ENCODE measurements around the gene SLC1A3.
A peak's percentile ranks its signal among the peaks of the same experiment; 100 is the strongest.
"Not testable (repeated sequence)": the region's sequence is repeated elsewhere in the genome, so short reads cannot be mapped to it uniquely, and the experiment has no call there.

Gene SLC1A3

GRCh38 chr5:36587354-36587753 lies 19.1 kb upstream of the SLC1A3 start:
- Histone ChIP-seq H3K9me3 (no peaks in the 10 kb centered on the region), H3K4me3 (no peak overlapping the region), H3K27me3 (ENCODE audit: low read depth) (peaks cover 5% of the 10 kb centered on the region; the same call in 1 of the 2 replicates), H3K36me3 (replicated peaks) (no peaks in the 10 kb centered on the region), H3K4me1 (no peaks in the 10 kb centered on the region)
- in situ Hi-C loops (cut with MboI; ENCODE audit: low sequenced_read_pairs): no loop called here
- DNase-seq (ENCODE audit: low spot score in 2 of 2): no peak

GRCh38 chr5:36589735-36590134 lies 16.7 kb upstream of the SLC1A3 start:
- in situ Hi-C loops (cut with MboI; ENCODE audit: low sequenced_read_pairs); H3K27me3 ChIP-seq (ENCODE audit: low read depth); H3K4me1 ChIP-seq; H3K9me3 ChIP-seq; H3K4me3 ChIP-seq; H3K36me3 ChIP-seq (replicated peaks); DNase-seq (ENCODE audit: low spot score in 2 of 2): not testable (repeated sequence)

- no peak overlapping the region for H3K4me3 ChIP-seq
- in situ Hi-C loops (cut with MboI; ENCODE audit: low sequenced_read_pairs): no loop called here
- no peak for DNase-seq (ENCODE audit: low spot score in 2 of 2)
- peaks cover 5% of the 10 kb centered on the region; the same call in 1 of the 2 replicates for H3K27me3 ChIP-seq (ENCODE audit: low read depth)
- H3K4me1 ChIP-seq: no peaks in the 10 kb centered on the region
- H3K36me3 ChIP-seq (replicated peaks): no peaks in the 10 kb centered on the region
- H3K9me3 ChIP-seq: no peaks in the 10 kb centered on the region
Measured at GRCh38 chr5:36590513-36591286, 15.7 kb upstream of the SLC1A3 start.

GRCh38 chr5:36593867-36594266 lies 12.5 kb upstream of the SLC1A3 start:
- in situ Hi-C loops (cut with MboI; ENCODE audit: low sequenced_read_pairs): no loop called here
- DNase-seq (ENCODE audit: low spot score in 2 of 2): no peak

GRCh38 chr5:36596247-36596646 lies 10.2 kb upstream of the SLC1A3 start:
- H3K9me3 ChIP-seq: no peaks in the 10 kb centered on the region
- peak; percentile 43 to 45 for DNase-seq (ENCODE audit: low spot score in 2 of 2)
- no peaks in the 10 kb centered on the region for H3K27me3 ChIP-seq (ENCODE audit: low read depth)
- peaks cover 8% of the 10 kb centered on the region for H3K4me1 ChIP-seq
- in situ Hi-C loops (cut with MboI; ENCODE audit: low sequenced_read_pairs): no loop called here
- H3K4me3 ChIP-seq: no peak overlapping the region
- H3K36me3 ChIP-seq (replicated peaks): no peaks in the 10 kb centered on the region

More at GRCh38 chr5:36593867-36594266, 12.5 kb upstream of the SLC1A3 start:
- Histone ChIP-seq H3K27me3 (ENCODE audit: low read depth) (no peaks in the 10 kb centered on the region), H3K4me3 (no peak overlapping the region), H3K36me3 (replicated peaks) (no peaks in the 10 kb centered on the region), H3K4me1 (peaks cover 8% of the 10 kb centered on the region), H3K9me3 (no peaks in the 10 kb centered on the region)

GRCh38 chr5:36596756-36597155 lies 9.7 kb upstream of the SLC1A3 start:
- H3K9me3 ChIP-seq: no peaks in the 10 kb centered on the region
- no peaks in the 10 kb centered on the region for H3K27me3 ChIP-seq (ENCODE audit: low read depth)
- no peak overlapping the region for H3K4me3 ChIP-seq
- H3K4me1 ChIP-seq: peaks cover 8% of the 10 kb centered on the region
- no peaks in the 10 kb centered on the region for H3K36me3 ChIP-seq (replicated peaks)
- no peak for DNase-seq (ENCODE audit: low spot score in 2 of 2)
- in situ Hi-C loops (cut with MboI; ENCODE audit: low sequenced_read_pairs): no loop called here

- no peaks in the 10 kb centered on the region for H3K27me3 ChIP-seq (ENCODE audit: low read depth)
- H3K4me1 ChIP-seq: peaks cover 8% of the 10 kb centered on the region
- H3K9me3 ChIP-seq: no peaks in the 10 kb centered on the region
- no peaks in the 10 kb centered on the region for H3K36me3 ChIP-seq (replicated peaks)
- DNase-seq (ENCODE audit: low spot score in 2 of 2): no peak
- in situ Hi-C loops (cut with MboI; ENCODE audit: low sequenced_read_pairs): no loop called here
- H3K4me3 ChIP-seq: no peak overlapping the region
Measured at GRCh38 chr5:36598045-36598444, 8.4 kb upstream of the SLC1A3 start.

- no peaks in the 10 kb centered on the region for H3K9me3 ChIP-seq
- in situ Hi-C loops (cut with MboI; ENCODE audit: low sequenced_read_pairs): no loop called here
- no peak for DNase-seq (ENCODE audit: low spot score in 2 of 2)
- no peaks in the 10 kb centered on the region for H3K36me3 ChIP-seq (replicated peaks)
- H3K4me3 ChIP-seq: no peak overlapping the region
- H3K27me3 ChIP-seq (ENCODE audit: low read depth): no peaks in the 10 kb centered on the region
- H3K4me1 ChIP-seq: peaks cover 8% of the 10 kb centered on the region
Measured at GRCh38 chr5:36599986-36600779, 6.2 kb upstream of the SLC1A3 start.

- no peak for DNase-seq (ENCODE audit: low spot score in 2 of 2)
- no peaks in the 10 kb centered on the region for H3K27me3 ChIP-seq (ENCODE audit: low read depth)
- in situ Hi-C loops (cut with MboI; ENCODE audit: low sequenced_read_pairs): no loop called here
- H3K36me3 ChIP-seq (replicated peaks): no peaks in the 10 kb centered on the region
- peaks cover 8% of the 10 kb centered on the region for H3K4me1 ChIP-seq
- H3K9me3 ChIP-seq: no peaks in the 10 kb centered on the region
- no peak overlapping the region for H3K4me3 ChIP-seq
Measured at GRCh38 chr5:36600917-36601527, 5.4 kb upstream of the SLC1A3 start.

- Histone ChIP-seq H3K36me3 (replicated peaks) (no peaks in the 10 kb centered on the region), H3K9me3 (no peaks in the 10 kb centered on the region), H3K27me3 (ENCODE audit: low read depth) (no peaks in the 10 kb centered on the region), H3K4me3 (no peak overlapping the region), H3K4me1 (no peaks in the 10 kb centered on the region)
- in situ Hi-C loops (cut with MboI; ENCODE audit: low sequenced_read_pairs): no loop called here
- DNase-seq (ENCODE audit: low spot score in 2 of 2): no peak
Measured at GRCh38 chr5:36602704-36603321, 3.6 kb upstream of the SLC1A3 start.

- in situ Hi-C loops (cut with MboI; ENCODE audit: low sequenced_read_pairs): no loop called here
- no peak for DNase-seq (ENCODE audit: low spot score in 2 of 2)
- Histone ChIP-seq H3K4me3 (no peak overlapping the region), H3K9me3 (no peaks in the 10 kb centered on the region), H3K27me3 (ENCODE audit: low read depth) (no peaks in the 10 kb centered on the region), H3K4me1 (no peaks in the 10 kb centered on the region), H3K36me3 (replicated peaks) (peaks cover 10% of the 10 kb centered on the region)
Measured at GRCh38 chr5:36605241-36605640, 1.2 kb upstream of the SLC1A3 start.

- no peaks in the 10 kb centered on the region for H3K4me1 ChIP-seq
- peaks cover 10% of the 10 kb centered on the region for H3K36me3 ChIP-seq (replicated peaks)
- H3K4me3 ChIP-seq: peak overlapping the region; percentile 52
- H3K27me3 ChIP-seq (ENCODE audit: low read depth): no peaks in the 10 kb centered on the region
- in situ Hi-C loops (cut with MboI; ENCODE audit: low sequenced_read_pairs): no loop called here
- no peak for DNase-seq (ENCODE audit: low spot score in 2 of 2)
- H3K9me3 ChIP-seq: no peaks in the 10 kb centered on the region
Measured at GRCh38 chr5:36606036-36606427, 374 bp upstream of the SLC1A3 start.

- Histone ChIP-seq H3K4me1 (no peaks in the 10 kb centered on the region), H3K4me3 (peak overlapping the region; percentile 52), H3K36me3 (replicated peaks) (peaks cover 17% of the 10 kb centered on the region), H3K9me3 (no peaks in the 10 kb centered on the region), H3K27me3 (ENCODE audit: low read depth) (no peaks in the 10 kb centered on the region)
- DNase-seq (ENCODE audit: low spot score in 2 of 2): peak; percentile 64 to 71
- in situ Hi-C loops (cut with MboI; ENCODE audit: low sequenced_read_pairs): no loop called here
Measured at GRCh38 chr5:36607114-36607571, 737 bp downstream of the SLC1A3 start.

Data from HAP-1 (cell line).